Transverse colon (tissue), 4 donors: ENCODE results near the gene MTCH1. TPM values are rescaled to one million over a fixed set of nuclear protein-coding genes. Genes with fewer than 3 reads are reported as not detected.

Experiments
- DNase-seq: peaks from one replicate; pipeline ENCODE4 v3.0.0-alpha.2; 2019
- H3K27ac ChIP-seq, 4 donors: fragments of 200-600 bp; sonication (generic); 2 replicates each; pipeline ENCODE4 v1.5.1; 2016 to 2018; ENCODE audit warnings: inconsistent platforms in 4 of 4
- H3K27me3 ChIP-seq: fragments of 200-600 bp; sonication (generic); 2 replicates; pipeline ENCODE4 v1.5.1; 2017; ENCODE audit warnings: inconsistent platforms
- H3K36me3 ChIP-seq, 4 donors: fragments of 200-600 bp; sonication (generic); 2 replicates each; pipeline ENCODE4 v1.5.1; 2017 to 2019; ENCODE audit warnings: inconsistent platforms in 4 of 4
- H3K4me1 ChIP-seq, 4 donors: fragments of 200-600 bp; sonication (generic); 2 replicates each; pipeline ENCODE4 v1.5.1; 2017 to 2020; ENCODE audit warnings: inconsistent platforms in 4 of 4
- H3K4me3 ChIP-seq, 4 donors: fragments of 200-600 bp; sonication (generic); 1 replicate in 1 of 4; 2 replicates in 3 of 4; pipeline versions ENCODE4 v1.5.1 to v1.6.1; 2017 to 2019; ENCODE audit warnings: inconsistent platforms in 4 of 4
- H3K9me3 ChIP-seq, 2 donors: fragments of 200-600 bp; sonication (generic); 2 replicates each; pipeline ENCODE4 v1.5.1; 2017 to 2019; ENCODE audit warnings: inconsistent platforms in 2 of 2
- CTCF ChIP-seq, 5 experiments: fragments of 200-600 bp in 3 of 5; fragments of 450-650 bp in 2 of 5; sonication (generic) in 3 of 5; IDR thresholded peaks; 1 replicate in 2 of 5; 2 replicates in 3 of 5; pipeline ENCODE4 v1.5.1; 2016 to 2017; ENCODE audit warnings: antibody characterized with exemption in 5 of 5, inconsistent platforms in 3 of 5, mild to moderate bottlenecking in 2 of 5, moderate library complexity in 1 of 5
- EP300 ChIP-seq: sonication (generic); formaldehyde crosslinking; IDR thresholded peaks from one replicate; pipeline ENCODE4 v1.6.1; 2017; ENCODE audit warnings: antibody characterized with exemption, low read depth
- POLR2A ChIP-seq: fragments of 450-650 bp; IDR thresholded peaks from one replicate; pipeline ENCODE4 v1.6.1; 2016; ENCODE audit warnings: antibody characterized with exemption, mild to moderate bottlenecking, moderate library complexity
- POLR2AphosphoS5 ChIP-seq, 3 donors: sonication (generic); formaldehyde crosslinking; IDR thresholded peaks; one replicate each; pipeline ENCODE4 v1.6.1; 2016; ENCODE audit warnings: antibody characterized with exemption in 3 of 3
- WGBS, 2 donors: methylation state at CpG; one replicate each; pipeline ENCODE4 v1.1.5; 2018; ENCODE audit warnings: low coverage in 1 of 2; 5-methylcytosine and 5-hydroxymethylcytosine counted together
- in situ Hi-C, 4 donors: fragments of 200-750 bp; cut with MboI; loops; one replicate each; pipeline versions ENCODE4 v1.15.0 to v1.15.1; 2017; ENCODE audit warnings: low sequenced_read_pairs in 3 of 4, low pct_ligation_motif_present in 1 of 4, low pct_unique_long_range_greater_than_20kb in 1 of 4
- intact Hi-C: fragments of 100-400 bp; cut with DNase I; formaldehyde crosslinking; loops from one replicate; pipeline ENCODE4 v1.15.1; 2023; ENCODE audit warnings: low total_unique reads
- total RNA-seq, 4 donors: library from RNA; depleted of rRNA; stranded (reverse); fragments of >200 nt; gene quantifications; one replicate each; pipeline ENCODE4 v1.1.0, GENCODE V29; 2016

Gene MTCH1
- 100 to 1,000 TPM; 123 to 190 (median 152) TPM for total RNA-seq

- H3K27me3 ChIP-seq: no peaks in the 10 kb centered on the region
- DNase-seq: peak; percentile 90
- in situ Hi-C loops (loop anchor here in 1 of 4 donors (10.0 kb wide), 1 partner anchor 101 kb away; the partner anchor contains the start of gene C6orf89), intact Hi-C loops (no loop called here)
- H3K4me1 ChIP-seq: peaks cover 28 to 51% (median 38%) of the 10 kb centered on the region in 4 donors
- H3K36me3 ChIP-seq: no peaks in the 10 kb centered on the region
- peak within 1 kb of the TSS; percentile 68 to 99 (median 90) for H3K4me3 ChIP-seq
- peak within 1 kb of the TSS; percentile 93 to 96 (median 94) for H3K27ac ChIP-seq
- WGBS, 2 donors: 0% methylated on average over 42 of the region's 101 CpGs; no CpG with 5 or more reads in 1 of the 2 donors
- no peaks in the 10 kb centered on the region for H3K9me3 ChIP-seq
- TF ChIP-seq EP300 (no peak), CTCF (IDR thresholded peaks at IDR 0.05) (no peak), POLR2A (peak; percentile 78), POLR2AphosphoS5 (IDR thresholded peaks at IDR 0.05) (peak; percentile 90 to 97 (median 96))
Observed at GRCh38 chr6:36985808-36986703, at the start of gene MTCH1. TSS of gene MTCH1 (minus strand) at chr6:36986196. CDS start at chr6:36986173, 23 bp downstream.

- H3K4me1 ChIP-seq: peaks cover 0 to 8% (median 0%) of the 10 kb centered on the region in 4 donors
- no peak overlapping the region for H3K27ac ChIP-seq
- peaks cover 0 to 3% of the 10 kb centered on the region in 2 donors for H3K9me3 ChIP-seq
- H3K27me3 ChIP-seq: no peaks in the 10 kb centered on the region
- no peak for DNase-seq
- whole genome bisulfite sequencing, 2 donors: 75 to 83% methylated on average over 3 to 8 of the region's 8 CpGs
- intact Hi-C loops (no loop called here), in situ Hi-C loops (no loop called here)
- no peaks in the 10 kb centered on the region for H3K36me3 ChIP-seq
- no peak for TF ChIP-seq CTCF (IDR thresholded peaks at IDR 0.05)
- TF ChIP-seq POLR2AphosphoS5 (IDR thresholded peaks at IDR 0.05): no peak
- TF ChIP-seq POLR2A: no peak
- no peak for TF ChIP-seq EP300
- H3K4me3 ChIP-seq: no peak overlapping the region
Observed at GRCh38 chr6:37033819-37034795, 48.1 kb upstream of the MTCH1 start.

- intact Hi-C loops: no loop called here
- H3K4me3 ChIP-seq: no peak overlapping the region
- TF ChIP-seq EP300 (no peak), CTCF (IDR thresholded peaks at IDR 0.05) (no peak), POLR2A (no peak)
- peaks cover 0 to 3% (median 0%) of the 10 kb centered on the region in 4 donors for H3K4me1 ChIP-seq
- no peaks in the 10 kb centered on the region for H3K27me3 ChIP-seq
- no peaks in the 10 kb centered on the region for H3K36me3 ChIP-seq
- DNase-seq: no peak
- 74 to 94% methylated on average over 2 to 7 of the region's 7 CpGs for WGBS, 2 donors
- H3K9me3 ChIP-seq: peaks cover 0 to 3% of the 10 kb centered on the region in 2 donors
- H3K27ac ChIP-seq: no peak overlapping the region
- in situ Hi-C loops: no loop called here
Observed at GRCh38 chr6:37033255-37033654, 47.3 kb upstream of the MTCH1 start.

- Histone ChIP-seq H3K4me3 (no peak overlapping the region), H3K36me3 (no peaks in the 10 kb centered on the region), H3K9me3 (peaks cover 0 to 3% of the 10 kb centered on the region in 2 donors), H3K27me3 (no peaks in the 10 kb centered on the region), H3K27ac (no peak overlapping the region), H3K4me1 (peaks cover 0 to 3% (median 0%) of the 10 kb centered on the region in 4 donors)
- intact Hi-C loops: no loop called here
- in situ Hi-C loops: no loop called here
- DNase-seq: no peak
- WGBS, 2 donors: 87 to 88% methylated on average over 7 of the region's 7 CpGs
- no peak for TF ChIP-seq CTCF (IDR thresholded peaks at IDR 0.05)
- TF ChIP-seq EP300: no peak
- no peak for TF ChIP-seq POLR2A
Observed at GRCh38 chr6:37032239-37032638, 46.2 kb upstream of the MTCH1 start.
